Measurements from ENCODE around the gene COPB2.

GRCh38 chr3:139332092-139332491 is 57.4 kb downstream of the COPB2 start:
- TF ChIP-seq CTCF (IDR thresholded peaks at IDR 0.05) (no peak), POLR2A (IDR thresholded peaks at IDR 0.05) (no peak), EP300 (IDR thresholded peaks at IDR 0.05) (no peak), POLR2AphosphoS5 (IDR thresholded peaks at IDR 0.05) (no peak)
